Measurements from ENCODE around the gene PANK1. TPM values are rescaled to one million over a fixed set of nuclear protein-coding genes. Genes with fewer than 3 reads are reported as not detected.

PANK1 gene
- 1 to 10 TPM in 2 of 5 experiments, under 1 TPM in 3; 0.49 to 5.9 (median 0.98) TPM for total RNA-seq
- under 1 TPM; 0.24 to 0.95 TPM for polyA plus RNA-seq
- total RNA-seq, result 1.5 reads per million, percentile 4 among the genes with 10 or more reads in this experiment

- Mint-ChIP-seq H3K27ac (peak within 1 kb of the TSS in 8 of 9 donors; percentile 2 to 75 (median 36)), H3K4me3 (peak within 1 kb of the TSS in 5 of 10 donors; percentile 89 to 96 (median 90)), H3K9me3 (peaks cover 0 to 4% (median 0%) of the 10 kb centered on the region in 11 donors), H3K36me3 (peaks cover 0 to 4% (median 0%) of the 10 kb centered on the region in 5 donors), H3K4me1 (peaks cover 6 to 13% (median 8%) of the 10 kb centered on the region in 7 donors), H3K27me3 (peaks cover 0 to 27% (median 13%) of the 10 kb centered on the region in 5 donors)
- Histone ChIP-seq H3K27ac (ENCODE audit: low read depth, low read length) (peak within 1 kb of the TSS; percentile 55), H3K4me1 (ENCODE audit: control insufficient read depth in 2 of 2, insufficient read depth in 2 of 2, low read length in 2 of 2) (peaks cover 0 to 6% of the 10 kb centered on the region in 2 donors), H3K36me3 (ENCODE audit: control insufficient read depth in 2 of 3, insufficient read depth in 3 of 3, low read length in 3 of 3) (no peaks in the 10 kb centered on the region), H3K4me3 (ENCODE audit: low read length) (peak within 1 kb of the TSS; percentile 76), H3K9me3 (ENCODE audit: control insufficient read depth in 2 of 3, low read length in 3 of 3) (no peaks in the 10 kb centered on the region), H3K27me3 (ENCODE audit: control insufficient read depth in 2 of 2, insufficient read depth in 2 of 2, low read length in 2 of 2) (no peaks in the 10 kb centered on the region)
- DNase-seq, result peak; percentile 47 to 82 (median 61)
- intact Hi-C loops (cut with micrococcal nuclease), result loop anchor here (1.0 to 10.0 kb wide), 8 partner anchors 56 to 1828 kb away; partner anchors contain the start of genes IFIT5 (in 2 of the 2), KIF20B (in 2 of the 2), LIPA (in 2 of the 2) and ATAD1 (in 1 of the 2)
- ChIA-PET CTCF (no interaction called here), POLR2A (no interaction called here)
- peak; percentile 56 for ATAC-seq
Observed at GRCh38 chr10:89644967-89645741, at the start of gene PANK1. PANK1 (minus strand) TSS chr10:89645242; CDS start chr10:89644891, 351 bp downstream.

DNA sequence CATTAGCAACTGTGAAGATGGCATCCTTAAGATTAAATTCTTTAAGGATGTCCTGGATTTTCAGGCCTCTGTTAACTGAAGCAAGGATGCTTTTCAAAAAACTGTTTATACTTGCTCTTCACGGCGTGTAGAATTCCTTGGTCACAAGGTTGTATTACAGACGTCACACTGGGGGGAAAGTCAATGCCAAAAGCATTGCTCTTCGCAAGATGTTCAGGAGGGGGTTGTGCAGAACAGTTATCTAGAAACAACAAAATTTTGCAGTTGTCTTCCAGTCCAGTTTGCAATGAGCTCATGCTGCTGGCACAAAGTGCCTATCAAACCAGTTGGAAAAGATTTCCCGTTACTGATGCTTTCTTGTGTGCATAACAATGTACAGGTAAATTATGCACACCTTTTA lies 48.1 kb upstream of the PANK1 start:
- Mint-ChIP-seq H3K4me1 (no peaks in the 10 kb centered on the region), H3K4me3 (no peak overlapping the region), H3K27ac (no peak overlapping the region), H3K36me3 (peaks cover 0 to 6% (median 0%) of the 10 kb centered on the region in 5 donors), H3K27me3 (peaks cover 0 to 12% (median 4%) of the 10 kb centered on the region in 5 donors), H3K9me3 (no peaks in the 10 kb centered on the region)
- Histone ChIP-seq H3K27me3 (ENCODE audit: control insufficient read depth in 2 of 2, insufficient read depth in 2 of 2, low read length in 2 of 2) (peaks cover 0 to under 1% of the 10 kb centered on the region in 2 donors), H3K36me3 (ENCODE audit: control insufficient read depth in 2 of 3, insufficient read depth in 3 of 3, low read length in 3 of 3) (no peaks in the 10 kb centered on the region), H3K9me3 (ENCODE audit: control insufficient read depth in 2 of 3, low read length in 3 of 3) (no peaks in the 10 kb centered on the region), H3K4me3 (ENCODE audit: low read length) (no peak overlapping the region), H3K27ac (ENCODE audit: low read depth, low read length) (no peak overlapping the region), H3K4me1 (ENCODE audit: control insufficient read depth in 2 of 2, insufficient read depth in 2 of 2, low read length in 2 of 2) (no peaks in the 10 kb centered on the region)
- intact Hi-C loops (cut with micrococcal nuclease), result no loop called here
- CTCF ChIA-PET, result no interaction called here
- ATAC-seq (no peak), DNase-seq (no peak)
- POLR2A ChIA-PET, result no interaction called here

GRCh38 chr10:89692416-89692815 lies 47.4 kb upstream of the PANK1 start:
- H3K9me3 Mint-ChIP-seq, result no peaks in the 10 kb centered on the region
- Histone ChIP-seq H3K4me1 (ENCODE audit: control insufficient read depth in 2 of 2, insufficient read depth in 2 of 2, low read length in 2 of 2) (no peaks in the 10 kb centered on the region), H3K36me3 (ENCODE audit: control insufficient read depth in 2 of 3, insufficient read depth in 3 of 3, low read length in 3 of 3) (no peaks in the 10 kb centered on the region), H3K27ac (ENCODE audit: low read depth, low read length) (no peak overlapping the region), H3K9me3 (ENCODE audit: control insufficient read depth in 2 of 3, low read length in 3 of 3) (no peaks in the 10 kb centered on the region), H3K27me3 (ENCODE audit: control insufficient read depth in 2 of 2, insufficient read depth in 2 of 2, low read length in 2 of 2) (peaks cover 0 to 3% of the 10 kb centered on the region in 2 donors), H3K4me3 (ENCODE audit: low read length) (no peak overlapping the region)
- no peak overlapping the region for H3K27ac Mint-ChIP-seq
- ChIA-PET CTCF (no interaction called here), POLR2A (no interaction called here)
- intact Hi-C loops (cut with micrococcal nuclease), result no loop called here
- H3K4me1 Mint-ChIP-seq, result no peaks in the 10 kb centered on the region
- H3K4me3 Mint-ChIP-seq, result no peak overlapping the region
- ATAC-seq (no peak), DNase-seq (no peak)
- peaks cover 0 to 18% (median 4%) of the 10 kb centered on the region in 5 donors for H3K27me3 Mint-ChIP-seq
- H3K36me3 Mint-ChIP-seq, result peaks cover 0 to 6% (median 0%) of the 10 kb centered on the region in 5 donors

DNA sequence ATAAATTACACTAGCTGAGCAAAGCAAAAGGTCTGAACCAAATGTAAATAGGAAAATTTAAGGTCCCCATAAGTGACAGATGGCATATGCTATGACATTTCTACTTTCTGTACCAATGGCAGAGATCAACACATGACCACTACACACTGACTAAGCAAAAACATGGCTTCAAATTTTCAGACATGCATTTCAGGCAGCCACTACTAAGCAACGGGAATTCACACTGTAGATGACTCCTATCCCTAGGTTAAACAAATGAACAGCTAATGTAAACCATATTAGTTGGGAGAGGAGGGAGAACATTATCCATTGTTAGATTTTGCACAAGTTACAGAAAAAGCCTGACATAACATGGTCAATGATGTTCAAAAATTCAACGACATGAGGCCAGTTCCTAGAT lies 45.0 kb upstream of the PANK1 start:
- ATAC-seq (no peak), DNase-seq (no peak)
- intact Hi-C loops (cut with micrococcal nuclease), result no loop called here
- Histone ChIP-seq H3K9me3 (ENCODE audit: control insufficient read depth in 2 of 3, low read length in 3 of 3) (no peaks in the 10 kb centered on the region), H3K27ac (ENCODE audit: low read depth, low read length) (no peak overlapping the region), H3K4me3 (ENCODE audit: low read length) (no peak overlapping the region), H3K27me3 (ENCODE audit: control insufficient read depth in 2 of 2, insufficient read depth in 2 of 2, low read length in 2 of 2) (peaks cover 0 to 3% of the 10 kb centered on the region in 2 donors), H3K36me3 (ENCODE audit: control insufficient read depth in 2 of 3, insufficient read depth in 3 of 3, low read length in 3 of 3) (no peaks in the 10 kb centered on the region), H3K4me1 (ENCODE audit: control insufficient read depth in 2 of 2, insufficient read depth in 2 of 2, low read length in 2 of 2) (no peaks in the 10 kb centered on the region)
- peaks cover 0 to 6% (median 0%) of the 10 kb centered on the region in 5 donors for H3K36me3 Mint-ChIP-seq
- H3K4me3 Mint-ChIP-seq, result no peak overlapping the region
- H3K27ac Mint-ChIP-seq, result no peak overlapping the region
- no peaks in the 10 kb centered on the region for H3K4me1 Mint-ChIP-seq
- CTCF ChIA-PET, result interaction anchor here (1.0 to 1.1 kb wide), 2 partner anchors 12 to 14 kb away, joined by 3 to 4 read pairs; partner anchors contain the start of gene KIF20B
- H3K27me3 Mint-ChIP-seq, result peaks cover 0 to 37% (median 9%) of the 10 kb centered on the region in 5 donors
- POLR2A ChIA-PET, result interaction anchor here (1.0 kb wide), 1 partner anchor 11 kb away, joined by 3 read pairs; the partner anchor contains the start of gene KIF20B
- no peaks in the 10 kb centered on the region for H3K9me3 Mint-ChIP-seq

DNA sequence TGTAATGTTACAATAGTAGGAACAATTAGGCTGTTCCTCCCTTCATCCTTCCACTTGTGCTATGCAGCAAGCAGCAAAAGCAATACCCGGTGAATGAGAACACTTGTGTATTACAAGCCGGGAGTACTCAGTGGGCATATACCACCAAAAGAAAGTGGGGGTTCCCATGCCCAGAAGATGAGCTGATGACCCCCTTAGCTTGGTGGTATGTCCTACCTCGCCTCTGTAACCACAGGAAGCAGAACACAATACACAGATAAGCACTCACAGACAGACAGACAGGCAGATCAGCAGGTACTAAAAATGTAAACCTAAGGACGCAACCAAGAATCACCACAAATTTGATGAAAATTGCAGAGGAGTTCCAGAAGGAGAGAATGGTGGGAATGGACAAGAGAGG lies 40.9 kb upstream of the PANK1 start:
- intact Hi-C loops (cut with micrococcal nuclease), result no loop called here
- no peak for ATAC-seq
- H3K27me3 ChIP-seq (ENCODE audit: control insufficient read depth in 2 of 2, insufficient read depth in 2 of 2, low read length in 2 of 2), result peaks cover 0 to 3% of the 10 kb centered on the region in 2 donors
- Mint-ChIP-seq H3K4me1 (no peaks in the 10 kb centered on the region), H3K27me3 (peaks cover 10 to 63% (median 33%) of the 10 kb centered on the region in 5 donors), H3K9me3 (no peaks in the 10 kb centered on the region), H3K27ac (no peak overlapping the region), H3K36me3 (no peaks in the 10 kb centered on the region), H3K4me3 (no peak overlapping the region)
- POLR2A ChIA-PET, result no interaction called here
- H3K4me3 ChIP-seq (ENCODE audit: low read length), result no peak overlapping the region
- DNase-seq, result no peak
- H3K36me3 ChIP-seq (ENCODE audit: control insufficient read depth in 2 of 3, insufficient read depth in 3 of 3, low read length in 3 of 3), result no peaks in the 10 kb centered on the region
- no peak overlapping the region for H3K27ac ChIP-seq (ENCODE audit: low read depth, low read length)
- H3K4me1 ChIP-seq (ENCODE audit: control insufficient read depth in 2 of 2, insufficient read depth in 2 of 2, low read length in 2 of 2), result no peaks in the 10 kb centered on the region
- CTCF ChIA-PET, result no interaction called here
- no peaks in the 10 kb centered on the region for H3K9me3 ChIP-seq (ENCODE audit: control insufficient read depth in 2 of 3, low read length in 3 of 3)

DNA sequence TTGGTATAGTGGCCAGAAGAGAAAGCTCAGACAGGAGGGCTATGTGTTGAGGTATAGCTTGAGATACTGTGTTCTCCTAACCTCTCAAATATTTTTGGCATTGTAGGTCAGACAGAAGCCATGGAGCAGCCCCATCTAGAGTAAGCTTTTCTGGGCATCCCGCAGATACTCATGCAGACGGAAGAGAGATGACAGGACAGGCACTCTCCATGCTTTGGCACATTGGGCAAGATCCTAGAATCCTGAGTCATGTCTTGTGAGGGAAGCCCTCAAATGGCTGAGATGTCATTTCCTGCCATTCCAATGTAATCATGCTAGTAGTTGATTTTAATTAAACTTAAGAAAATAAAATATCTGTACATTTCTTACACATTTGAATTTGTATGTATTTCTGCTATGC lies 39.6 kb upstream of the PANK1 start:
- CTCF ChIA-PET, result interaction anchor here (0.5 to 0.6 kb wide), 2 partner anchors 392 to 432 kb away, joined by 4 to 8 read pairs; no protein-coding TSS in a partner anchor
- intact Hi-C loops (cut with micrococcal nuclease), result no loop called here
- Histone ChIP-seq H3K4me1 (ENCODE audit: control insufficient read depth in 2 of 2, insufficient read depth in 2 of 2, low read length in 2 of 2) (no peaks in the 10 kb centered on the region), H3K9me3 (ENCODE audit: control insufficient read depth in 2 of 3, low read length in 3 of 3) (no peaks in the 10 kb centered on the region), H3K36me3 (ENCODE audit: control insufficient read depth in 2 of 3, insufficient read depth in 3 of 3, low read length in 3 of 3) (no peaks in the 10 kb centered on the region), H3K27ac (ENCODE audit: low read depth, low read length) (no peak overlapping the region), H3K27me3 (ENCODE audit: control insufficient read depth in 2 of 2, insufficient read depth in 2 of 2, low read length in 2 of 2) (peaks cover 0 to 3% of the 10 kb centered on the region in 2 donors), H3K4me3 (ENCODE audit: low read length) (no peak overlapping the region)
- Mint-ChIP-seq H3K9me3 (no peaks in the 10 kb centered on the region), H3K27ac (no peak overlapping the region), H3K4me1 (no peaks in the 10 kb centered on the region), H3K27me3 (peaks cover 15 to 67% (median 37%) of the 10 kb centered on the region in 5 donors), H3K4me3 (no peak overlapping the region), H3K36me3 (no peaks in the 10 kb centered on the region)
- POLR2A ChIA-PET, result no interaction called here
- ATAC-seq (peak; percentile 70), DNase-seq (no peak)

Data from naive thymus-derived CD4-positive, alpha-beta T cell (primary cell).